ENCODE results near the gene RNF149. TPM values are rescaled to one million over a fixed set of nuclear protein-coding genes. Genes with fewer than 3 reads are reported as not detected.

Gene RNF149
- polyA plus RNA-seq, 1 experiment, result 20.8 TPM

DNA sequence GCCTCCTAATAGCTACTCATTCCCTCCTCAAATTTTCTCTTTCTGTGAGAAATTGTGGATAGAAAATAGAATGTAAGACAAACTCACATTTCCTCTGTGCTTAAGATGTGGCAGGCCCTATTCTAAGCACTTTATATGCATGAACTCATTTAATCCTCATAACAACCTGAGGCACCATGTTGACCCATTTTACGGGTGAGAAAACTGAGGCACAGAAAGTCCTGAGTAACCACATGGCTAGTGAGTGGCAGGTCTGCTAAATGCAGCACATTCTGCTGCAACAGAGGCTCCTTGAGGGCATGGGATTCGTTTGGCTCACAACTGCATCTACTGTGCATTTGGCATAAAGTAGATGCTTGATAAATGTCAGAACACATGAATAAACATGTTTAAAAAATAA is 22.7 kb upstream of the RNF149 start:
- Histone ChIP-seq H3K4me3 (ENCODE audit: low read depth, low read length) (no peak overlapping the region), H3K27me3 (ENCODE audit: control insufficient read depth, insufficient read depth, low read length) (no peaks in the 10 kb centered on the region), H3K36me3 (ENCODE audit: control insufficient read depth, insufficient read depth, low read length) (no peaks in the 10 kb centered on the region)
- CTCF ChIA-PET, result no interaction called here
- POLR2A ChIA-PET, result no interaction called here
- DNase-seq (ENCODE audit: low read depth), result no peak
- TF ChIP-seq, protein P1, sequence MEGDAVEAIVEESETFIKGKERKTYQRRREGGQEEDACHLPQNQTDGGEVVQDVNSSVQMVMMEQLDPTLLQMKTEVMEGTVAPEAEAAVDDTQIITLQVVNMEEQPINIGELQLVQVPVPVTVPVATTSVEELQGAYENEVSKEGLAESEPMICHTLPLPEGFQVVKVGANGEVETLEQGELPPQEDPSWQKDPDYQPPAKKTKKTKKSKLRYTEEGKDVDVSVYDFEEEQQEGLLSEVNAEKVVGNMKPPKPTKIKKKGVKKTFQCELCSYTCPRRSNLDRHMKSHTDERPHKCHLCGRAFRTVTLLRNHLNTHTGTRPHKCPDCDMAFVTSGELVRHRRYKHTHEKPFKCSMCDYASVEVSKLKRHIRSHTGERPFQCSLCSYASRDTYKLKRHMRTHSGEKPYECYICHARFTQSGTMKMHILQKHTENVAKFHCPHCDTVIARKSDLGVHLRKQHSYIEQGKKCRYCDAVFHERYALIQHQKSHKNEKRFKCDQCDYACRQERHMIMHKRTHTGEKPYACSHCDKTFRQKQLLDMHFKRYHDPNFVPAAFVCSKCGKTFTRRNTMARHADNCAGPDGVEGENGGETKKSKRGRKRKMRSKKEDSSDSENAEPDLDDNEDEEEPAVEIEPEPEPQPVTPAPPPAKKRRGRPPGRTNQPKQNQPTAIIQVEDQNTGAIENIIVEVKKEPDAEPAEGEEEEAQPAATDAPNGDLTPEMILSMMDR (IDR thresholded peaks at IDR 0.05; ENCODE audit: insufficient read depth, low read depth, low read length), result no peak

DNA sequence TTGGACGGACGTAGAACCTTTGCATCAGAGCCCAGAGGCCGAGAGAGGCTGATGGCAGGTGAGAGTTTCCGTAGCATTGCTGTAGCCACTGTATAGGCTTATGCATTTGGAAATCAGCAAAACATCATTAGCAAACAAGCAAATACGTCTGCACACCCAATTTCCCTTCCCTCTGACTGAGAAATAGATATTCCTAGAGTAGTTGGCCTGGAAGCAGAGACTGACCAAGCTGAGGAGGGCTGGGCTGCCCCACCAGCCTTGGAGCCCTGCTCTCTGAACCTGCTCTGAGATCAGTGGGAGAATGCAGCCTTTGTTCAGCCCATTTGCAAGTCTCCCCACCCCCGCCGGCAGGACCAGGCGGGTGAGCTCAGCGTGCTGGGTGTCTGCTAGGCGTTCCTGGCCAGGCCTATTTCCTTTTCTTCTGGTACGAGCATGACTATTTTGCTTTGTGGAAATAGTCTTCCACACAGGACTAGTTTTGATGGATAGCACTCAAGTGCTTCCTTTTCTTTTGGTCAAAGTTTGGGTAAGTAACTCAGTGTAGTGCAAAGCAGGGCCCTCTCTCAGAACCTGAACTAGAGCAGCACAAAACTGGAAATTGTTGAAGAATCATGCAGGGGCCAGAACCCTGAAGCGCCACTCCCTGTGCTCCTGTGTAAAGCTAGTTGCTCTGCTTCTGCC is 21.9 kb upstream of the RNF149 start:
- Histone ChIP-seq H3K27me3 (ENCODE audit: control insufficient read depth, insufficient read depth, low read length) (no peaks in the 10 kb centered on the region), H3K36me3 (ENCODE audit: control insufficient read depth, insufficient read depth, low read length) (no peaks in the 10 kb centered on the region), H3K4me3 (ENCODE audit: low read depth, low read length) (no peak overlapping the region)
- DNase-seq (ENCODE audit: low read depth), result no peak
- TF ChIP-seq, protein P1 (IDR thresholded peaks at IDR 0.05; ENCODE audit: insufficient read depth, low read depth, low read length), result no peak
- ChIA-PET CTCF (interaction anchor here (2.6 kb wide), 1 partner anchor 12 kb away, joined by 16 read pairs; no protein-coding TSS in a partner anchor), POLR2A (no interaction called here)

DNA sequence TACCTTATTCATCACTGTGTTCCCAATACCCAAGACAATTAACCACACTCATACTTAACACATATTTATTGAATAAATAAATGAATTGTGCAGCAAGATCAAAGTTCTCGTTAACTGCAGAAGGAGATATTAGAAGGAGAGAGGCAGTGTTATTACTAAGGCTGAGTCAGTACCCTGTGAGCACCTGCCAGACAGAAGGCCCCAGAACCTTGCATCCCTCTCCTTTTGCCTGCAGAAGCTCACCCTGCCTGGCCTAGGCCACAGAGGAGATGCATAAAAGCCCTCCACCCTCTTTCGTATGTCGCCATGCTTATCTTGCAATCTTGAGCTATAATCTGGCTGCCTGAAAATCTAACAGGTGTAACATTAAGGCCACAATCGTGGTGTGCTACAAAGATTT is 20.5 kb upstream of the RNF149 start:
- ChIA-PET POLR2A (no interaction called here), CTCF (interaction anchor here (1.6 to 2.6 kb wide), 2 partner anchors 9 to 13 kb away, joined by 4 to 16 read pairs; no protein-coding TSS in a partner anchor)
- Histone ChIP-seq H3K27me3 (ENCODE audit: control insufficient read depth, insufficient read depth, low read length) (no peaks in the 10 kb centered on the region), H3K4me3 (ENCODE audit: low read depth, low read length) (no peak overlapping the region), H3K36me3 (ENCODE audit: control insufficient read depth, insufficient read depth, low read length) (no peaks in the 10 kb centered on the region)
- TF ChIP-seq, protein P1 (IDR thresholded peaks at IDR 0.05; ENCODE audit: insufficient read depth, low read depth, low read length), result no peak
- no peak for DNase-seq (ENCODE audit: low read depth)

DNA sequence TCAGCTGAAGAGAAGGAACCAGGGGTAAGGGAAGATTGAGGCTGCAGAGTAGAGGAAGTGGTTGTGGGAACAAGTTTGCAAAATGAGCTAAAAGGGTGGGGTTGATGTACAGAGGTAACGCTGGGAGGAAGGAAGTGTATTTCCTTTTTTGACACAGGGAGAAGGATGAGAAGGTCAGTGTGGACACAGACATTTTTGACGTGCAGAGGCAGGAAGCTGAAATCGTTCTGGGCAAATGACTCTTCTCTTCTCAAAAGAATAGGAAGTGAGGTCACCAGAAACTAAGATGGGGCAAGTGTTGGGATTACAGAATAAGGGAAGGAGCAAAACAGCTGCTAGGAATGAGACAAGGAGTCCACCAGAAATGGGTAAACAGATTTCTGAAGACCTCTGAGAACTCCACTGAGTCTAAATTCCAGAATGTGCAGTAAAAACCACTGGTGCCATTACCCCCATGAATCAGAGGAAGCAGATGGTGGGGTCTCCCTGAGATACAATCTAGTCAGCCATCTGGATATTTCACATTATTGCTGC is 20.0 kb upstream of the RNF149 start:
- Histone ChIP-seq H3K27me3 (ENCODE audit: control insufficient read depth, insufficient read depth, low read length) (no peaks in the 10 kb centered on the region), H3K36me3 (ENCODE audit: control insufficient read depth, insufficient read depth, low read length) (no peaks in the 10 kb centered on the region), H3K4me3 (ENCODE audit: low read depth, low read length) (no peak overlapping the region)
- TF ChIP-seq, protein P1 (IDR thresholded peaks at IDR 0.05; ENCODE audit: insufficient read depth, low read depth, low read length), result no peak
- no peak for DNase-seq (ENCODE audit: low read depth)
- ChIA-PET POLR2A (interaction anchor here (0.5 kb wide), 1 partner anchor 17 kb away, joined by 3 read pairs; no protein-coding TSS in a partner anchor), CTCF (interaction anchor here (1.0 to 2.6 kb wide), 3 partner anchors 8 to 14 kb away, joined by 3 to 16 read pairs (median 4); no protein-coding TSS in a partner anchor)

DNA sequence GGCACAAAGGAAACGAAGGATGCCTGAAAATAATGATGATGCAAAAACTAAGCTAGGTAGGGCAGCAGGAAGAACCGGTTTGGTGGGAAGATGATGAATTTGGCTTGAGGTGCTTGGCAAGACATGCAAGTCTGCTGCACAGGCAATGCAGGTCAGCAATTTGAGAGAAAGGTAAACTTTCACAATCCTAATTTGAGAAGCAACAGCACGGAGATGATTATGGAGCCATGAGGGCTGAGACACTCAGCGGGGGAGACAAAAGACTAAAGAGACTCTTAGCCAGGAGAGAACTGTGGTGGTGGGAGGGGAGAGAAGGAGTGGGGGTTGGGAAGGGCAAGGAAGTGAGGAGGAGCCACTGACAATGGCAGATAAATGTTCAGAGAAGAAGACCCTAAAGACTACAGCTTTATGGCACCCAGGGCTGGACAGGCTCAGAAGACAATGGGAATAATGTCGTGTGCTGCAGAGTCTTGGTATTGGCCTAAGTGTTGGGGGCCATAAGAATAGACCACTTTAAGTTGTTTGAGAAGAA is 19.4 kb upstream of the RNF149 start:
- DNase-seq (ENCODE audit: low read depth), result no peak
- ChIA-PET POLR2A (interaction anchor here (0.5 kb wide), 1 partner anchor 18 kb away, joined by 3 read pairs; no protein-coding TSS in a partner anchor), CTCF (interaction anchor here (1.0 to 2.6 kb wide), 3 partner anchors 9 to 14 kb away, joined by 3 to 16 read pairs (median 5); no protein-coding TSS in a partner anchor)
- no peak overlapping the region for H3K4me3 ChIP-seq (ENCODE audit: low read depth, low read length)
- TF ChIP-seq, protein P1 (IDR thresholded peaks at IDR 0.05; ENCODE audit: insufficient read depth, low read depth, low read length), result no peak
- no peaks in the 10 kb centered on the region for H3K36me3 ChIP-seq (ENCODE audit: control insufficient read depth, insufficient read depth, low read length)
- H3K27me3 ChIP-seq (ENCODE audit: control insufficient read depth, insufficient read depth, low read length), result no peaks in the 10 kb centered on the region

All from BJ (cell line).